NCI-H748 (cell line): ENCODE measurements around the gene LENG9.
"Not testable (repeated sequence)": the region's sequence is repeated elsewhere in the genome, so short reads cannot be mapped to it uniquely, and the experiment has no call there.

Experiments used
- DNase-seq: peaks from one replicate; lab custom pipeline; 2025; ENCODE audit not compliant: unreplicated experiment; lab: John Stamatoyannopoulos, UW

LENG9 gene

GRCh38 chr19:54478677-54479266 is 15.2 kb upstream of the LENG9 start:
- DNase-seq, result peak; percentile 68

- no peak for DNase-seq
Observed at GRCh38 chr19:54477650-54478049, 14.1 kb upstream of the LENG9 start.

GRCh38 chr19:54475706-54476105 is 12.1 kb upstream of the LENG9 start:
- no peak for DNase-seq

- DNase-seq, result no peak
Observed at GRCh38 chr19:54473892-54474372, 10.4 kb upstream of the LENG9 start.

GRCh38 chr19:54473071-54473891 is 9.7 kb upstream of the LENG9 start, which contains the start of gene CDC42EP5:
TSS of gene CDC42EP5 (minus strand) at chr19:54473296. CDS start at chr19:54465547, 7,749 bp downstream.
- no peak for DNase-seq

GRCh38 chr19:54470991-54471782 is 7.6 kb upstream of the LENG9 start:
- DNase-seq, result no peak

- no peak for DNase-seq
Observed at GRCh38 chr19:54470276-54470887, 6.8 kb upstream of the LENG9 start.

GRCh38 chr19:54469496-54469934 is 5.9 kb upstream of the LENG9 start:
- DNase-seq, result peak; percentile 46

- DNase-seq, result not testable (repeated sequence)
Observed at GRCh38 chr19:54466110-54466480, 2.5 kb upstream of the LENG9 start.

GRCh38 chr19:54465426-54466109 is 2.0 kb upstream of the LENG9 start:
- DNase-seq, result no peak

GRCh38 chr19:54464630-54465425 is 1.2 kb upstream of the LENG9 start:
- peak; percentile 97 for DNase-seq

- DNase-seq, result peak; percentile 98
Observed at GRCh38 chr19:54464044-54464629, 559 bp upstream of the LENG9 start.

GRCh38 chr19:54462655-54463530 is 685 bp downstream of the LENG9 start:
- peak; percentile 75 for DNase-seq

GRCh38 chr19:54462047-54462654 is 1.4 kb downstream of the LENG9 start:
- no peak for DNase-seq

- DNase-seq, result no peak
Observed at GRCh38 chr19:54461613-54462012, 2.0 kb downstream of the LENG9 start.

- DNase-seq, result no peak
Observed at GRCh38 chr19:54461210-54461609, 2.4 kb downstream of the LENG9 start.

GRCh38 chr19:54460230-54461005 is 3.2 kb downstream of the LENG9 start:
- DNase-seq, result no peak
